D721Med (cell line): Measurements from ENCODE around the gene TNIK.
"Not testable (repeated sequence)": the region's sequence is repeated elsewhere in the genome, so short reads cannot be mapped to it uniquely, and the experiment has no call there.

Experiments used
- DNase-seq: peaks from one replicate; pipeline ENCODE4 v3.0.0; 2011; ENCODE audit warnings: low spot score; ENCODE audit not compliant: insufficient read length
- FAIRE-seq: peaks from 2 replicates; lab custom pipeline; 2011; peaks lifted over from hg19 to GRCh38; lab: Jason Lieb, UNC
- TF ChIP-seq, protein P1 (sequence below): IDR thresholded peaks from 2 replicates; pipeline ENCODE4 v1.5.1; 2012; ENCODE audit warnings: mild to moderate bottlenecking, control low read depth; ENCODE audit not compliant: insufficient read depth; ENCODE audit errors: missing control alignments

Gene TNIK

DNA sequence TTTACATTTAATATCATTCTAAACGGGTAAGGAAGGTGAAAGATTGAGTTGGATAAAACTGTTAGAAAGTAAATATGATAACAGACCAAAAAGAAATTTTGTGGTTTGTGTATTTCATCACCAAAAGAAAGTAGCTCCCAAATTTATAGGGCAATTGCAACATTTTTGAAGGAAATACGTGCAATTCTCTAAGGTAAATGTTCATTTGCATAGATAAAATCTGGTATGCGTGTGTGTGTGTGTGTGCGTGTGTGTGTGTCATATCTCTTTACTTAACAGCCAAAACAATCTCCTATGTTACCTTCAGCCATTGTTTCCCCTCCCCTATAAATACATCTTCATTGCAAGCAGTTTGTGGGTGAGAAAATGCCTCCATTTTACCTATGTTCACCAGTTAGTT, 208.4 kb downstream of the TNIK start:
- FAIRE-seq = no peak
- no peak for DNase-seq
- TF ChIP-seq, protein P1, sequence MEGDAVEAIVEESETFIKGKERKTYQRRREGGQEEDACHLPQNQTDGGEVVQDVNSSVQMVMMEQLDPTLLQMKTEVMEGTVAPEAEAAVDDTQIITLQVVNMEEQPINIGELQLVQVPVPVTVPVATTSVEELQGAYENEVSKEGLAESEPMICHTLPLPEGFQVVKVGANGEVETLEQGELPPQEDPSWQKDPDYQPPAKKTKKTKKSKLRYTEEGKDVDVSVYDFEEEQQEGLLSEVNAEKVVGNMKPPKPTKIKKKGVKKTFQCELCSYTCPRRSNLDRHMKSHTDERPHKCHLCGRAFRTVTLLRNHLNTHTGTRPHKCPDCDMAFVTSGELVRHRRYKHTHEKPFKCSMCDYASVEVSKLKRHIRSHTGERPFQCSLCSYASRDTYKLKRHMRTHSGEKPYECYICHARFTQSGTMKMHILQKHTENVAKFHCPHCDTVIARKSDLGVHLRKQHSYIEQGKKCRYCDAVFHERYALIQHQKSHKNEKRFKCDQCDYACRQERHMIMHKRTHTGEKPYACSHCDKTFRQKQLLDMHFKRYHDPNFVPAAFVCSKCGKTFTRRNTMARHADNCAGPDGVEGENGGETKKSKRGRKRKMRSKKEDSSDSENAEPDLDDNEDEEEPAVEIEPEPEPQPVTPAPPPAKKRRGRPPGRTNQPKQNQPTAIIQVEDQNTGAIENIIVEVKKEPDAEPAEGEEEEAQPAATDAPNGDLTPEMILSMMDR = no peak

DNA sequence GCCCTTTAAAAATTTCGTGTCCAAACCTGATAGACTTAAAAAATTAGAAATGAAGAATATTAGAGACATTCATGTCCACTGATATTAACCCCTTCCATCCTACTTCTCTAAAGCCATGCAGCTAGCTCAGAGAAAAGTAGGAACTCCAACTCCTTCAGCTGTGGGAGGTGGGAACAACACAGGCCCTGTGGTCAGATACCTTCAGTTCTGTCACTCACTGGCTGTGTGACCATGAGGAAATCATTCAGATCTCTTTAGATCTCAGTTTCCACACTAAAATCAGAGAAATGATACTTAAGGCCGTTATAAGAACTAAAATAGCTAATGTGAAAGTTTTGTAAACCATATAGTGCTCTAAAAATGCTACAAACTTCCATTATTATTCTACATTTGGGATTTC, 209.8 kb downstream of the TNIK start:
- TF ChIP-seq, protein P1 = no peak
- FAIRE-seq = no peak
- no peak for DNase-seq

DNA sequence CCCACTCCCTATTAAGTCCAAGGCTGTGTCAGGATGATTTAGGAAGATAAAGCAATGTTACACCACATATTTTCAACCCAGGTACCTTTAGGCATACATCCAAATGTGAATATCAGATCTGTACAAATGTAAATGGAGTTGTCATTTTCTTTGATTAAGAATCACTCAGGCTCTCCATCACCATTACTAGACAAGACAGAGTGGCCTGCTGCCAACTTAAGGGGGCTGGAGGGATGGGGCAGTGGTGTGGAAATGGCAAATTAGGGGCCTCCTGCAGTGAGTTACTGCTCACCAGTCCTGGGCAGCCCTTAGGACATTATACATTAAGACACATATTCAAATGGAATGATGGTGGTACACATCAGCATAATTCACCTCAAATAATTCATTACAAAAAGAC, 211.0 kb downstream of the TNIK start:
- no peak for DNase-seq
- FAIRE-seq = no peak
- TF ChIP-seq, protein P1 = no peak

- TF ChIP-seq, protein P1 = no peak
- FAIRE-seq (no peak), DNase-seq (no peak)
Observed at GRCh38 chr3:171248426-171249111, 211.6 kb downstream of the TNIK start.

DNA sequence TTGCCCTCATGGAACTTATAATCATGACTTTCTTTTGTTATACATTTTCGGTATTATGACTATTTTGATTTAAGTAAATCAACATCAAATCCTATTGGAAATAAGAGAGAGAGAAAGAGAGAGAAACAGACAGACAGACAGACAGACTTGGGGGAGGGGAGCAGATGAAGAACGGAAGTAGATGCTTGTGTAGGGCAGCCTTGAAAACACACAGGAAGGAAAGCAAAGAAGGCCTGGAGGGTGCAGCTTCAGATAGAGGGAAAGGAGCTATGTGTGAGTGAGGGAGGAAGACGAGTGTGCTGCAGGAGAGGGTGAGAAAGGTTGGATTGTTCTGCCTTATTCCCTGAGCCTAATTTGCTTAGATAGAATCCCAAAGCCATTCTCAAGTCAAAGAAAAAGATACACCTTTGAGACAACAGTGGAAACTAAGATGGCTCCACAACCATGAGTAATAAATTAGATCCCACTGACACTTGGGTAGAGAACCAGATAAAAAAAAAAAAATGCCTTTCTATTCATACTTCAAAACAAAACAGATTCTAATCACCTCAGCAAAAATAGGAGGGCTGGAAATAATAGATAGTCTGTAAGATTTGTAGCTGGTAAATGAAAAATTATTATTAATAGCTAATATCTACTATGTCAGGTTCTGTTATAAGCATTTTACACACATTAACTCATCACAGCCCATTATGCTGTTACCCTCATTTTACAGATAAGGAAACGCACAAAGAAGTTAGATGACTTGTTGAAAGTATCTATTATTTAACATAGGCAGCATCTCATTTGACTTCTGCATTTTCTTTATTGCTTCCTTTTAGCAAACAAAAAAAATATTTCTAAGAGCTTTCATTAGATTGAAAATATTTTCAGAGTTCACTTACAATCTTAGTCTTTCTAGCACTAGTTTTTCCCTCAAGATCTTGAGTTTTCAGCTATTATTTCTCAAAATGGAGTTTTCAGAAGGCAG, 214.1 kb downstream of the TNIK start:
- TF ChIP-seq, protein P1 = no peak
- DNase-seq (no peak), FAIRE-seq (no peak)

DNA sequence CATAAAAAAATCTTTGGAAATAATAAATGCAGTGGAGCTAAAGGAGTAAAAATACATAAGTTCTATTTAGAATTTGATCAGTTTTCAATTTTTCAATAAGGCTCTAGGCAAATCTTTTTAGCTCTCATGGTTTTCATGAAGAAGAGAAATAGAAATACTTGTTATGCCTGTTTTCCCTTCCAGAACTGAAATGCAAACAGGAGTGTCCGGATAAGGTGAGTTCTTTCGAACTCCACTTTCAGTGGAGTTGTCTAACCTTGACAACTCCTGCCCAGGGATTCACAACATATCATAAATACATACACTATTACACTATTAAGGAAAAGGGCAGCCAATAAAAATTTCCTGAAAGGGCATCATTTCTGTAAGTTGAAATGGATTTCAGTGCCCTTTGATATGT, 217.3 kb downstream of the TNIK start:
- FAIRE-seq = no peak
- TF ChIP-seq, protein P1 = no peak
- DNase-seq = no peak

- DNase-seq (no peak), FAIRE-seq (no peak)
- TF ChIP-seq, protein P1 = no peak
Observed at GRCh38 chr3:171242170-171242569, 218.0 kb downstream of the TNIK start.

GRCh38 chr3:171241655-171242054, 218.6 kb downstream of the TNIK start:
- FAIRE-seq, DNase-seq: not testable (repeated sequence)
